Testis (tissue), 3 donors: ENCODE results near the gene VWA7. TPM values are rescaled to one million over a fixed set of nuclear protein-coding genes. Genes with fewer than 3 reads are reported as not detected.

ENCODE experiments used
- DNase-seq: peaks from one replicate; pipeline ENCODE4 v3.0.0-alpha.2; 2019
- H3K27ac ChIP-seq, 2 donors: fragments of 200-600 bp; sonication (generic); one replicate each; pipeline ENCODE4 v1.5.1; 2019
- H3K27me3 ChIP-seq: fragments of 200-600 bp; sonication (generic); one replicate; pipeline ENCODE4 v1.5.1; 2019
- H3K36me3 ChIP-seq: fragments of 200-600 bp; sonication (generic); one replicate; pipeline ENCODE4 v1.5.1; 2017; ENCODE audit warnings: low read depth; ENCODE audit errors: missing control alignments
- H3K4me1 ChIP-seq: fragments of 200-600 bp; sonication (generic); one replicate; pipeline ENCODE4 v1.5.1; 2019
- H3K4me3 ChIP-seq, 2 donors: fragments of 200-600 bp; sonication (generic); one replicate each; pipeline ENCODE4 v1.5.1; 2017 to 2019
- H3K9me3 ChIP-seq: fragments of 200-600 bp; sonication (generic); one replicate; pipeline ENCODE4 v1.5.1; 2017
- POLR2A ChIP-seq: fragments of 450-650 bp; IDR thresholded peaks from one replicate; pipeline ENCODE4 v1.6.1; 2017; ENCODE audit warnings: antibody characterized with exemption, mild to moderate bottlenecking, moderate library complexity
- whole genome bisulfite sequencing, 2 donors: methylation state at CpG; one replicate each; pipeline ENCODE4 v1.1.5; 2018; 5-methylcytosine and 5-hydroxymethylcytosine counted together
- intact Hi-C: fragments of 100-400 bp; cut with DNase I; formaldehyde crosslinking; loops from one replicate; pipeline ENCODE4 v1.15.1; 2023; ENCODE audit warnings: low total_unique reads
- polyA plus RNA-seq: library from polyadenylated mRNA; stranded (reverse); fragments of 350-450 nt; fragmentation: Illumina TruSeq; extraction: RNeasy Lipid Tissue Mini Kit (QIAGEN cat#74804); gene quantifications from one replicate; pipeline ENCODE4 v1.2.3, GENCODE V29; 2014; ENCODE audit warnings: low read depth, low replicate concordance; ENCODE audit not compliant: insufficient read depth
- total RNA-seq, 2 donors: library from RNA; depleted of rRNA; stranded (reverse); fragments of >200 nt; gene quantifications; one replicate each; pipeline ENCODE4 v1.2.3, GENCODE V29; 2016
- TF ChIP-seq, protein P1 (sequence below), 3 experiments: fragments of 450-650 bp in 2 of 3; fragments of 200-600 bp in 1 of 3; sonication (generic) in 1 of 3; IDR thresholded peaks; one replicate each; pipeline ENCODE4 v1.5.1; 2016 to 2019; ENCODE audit warnings: antibody characterized with exemption in 3 of 3, mild to moderate bottlenecking in 2 of 3, moderate library complexity in 1 of 3

The VWA7 gene
- total and polyA plus RNA-seq, 3 donors from 2014 or later, result 2.7 to 6.3 (median 3.1) TPM

GRCh38 chr6:31723980-31724691, 53.0 kb downstream of the VWA7 start:
- TF ChIP-seq, protein P1, sequence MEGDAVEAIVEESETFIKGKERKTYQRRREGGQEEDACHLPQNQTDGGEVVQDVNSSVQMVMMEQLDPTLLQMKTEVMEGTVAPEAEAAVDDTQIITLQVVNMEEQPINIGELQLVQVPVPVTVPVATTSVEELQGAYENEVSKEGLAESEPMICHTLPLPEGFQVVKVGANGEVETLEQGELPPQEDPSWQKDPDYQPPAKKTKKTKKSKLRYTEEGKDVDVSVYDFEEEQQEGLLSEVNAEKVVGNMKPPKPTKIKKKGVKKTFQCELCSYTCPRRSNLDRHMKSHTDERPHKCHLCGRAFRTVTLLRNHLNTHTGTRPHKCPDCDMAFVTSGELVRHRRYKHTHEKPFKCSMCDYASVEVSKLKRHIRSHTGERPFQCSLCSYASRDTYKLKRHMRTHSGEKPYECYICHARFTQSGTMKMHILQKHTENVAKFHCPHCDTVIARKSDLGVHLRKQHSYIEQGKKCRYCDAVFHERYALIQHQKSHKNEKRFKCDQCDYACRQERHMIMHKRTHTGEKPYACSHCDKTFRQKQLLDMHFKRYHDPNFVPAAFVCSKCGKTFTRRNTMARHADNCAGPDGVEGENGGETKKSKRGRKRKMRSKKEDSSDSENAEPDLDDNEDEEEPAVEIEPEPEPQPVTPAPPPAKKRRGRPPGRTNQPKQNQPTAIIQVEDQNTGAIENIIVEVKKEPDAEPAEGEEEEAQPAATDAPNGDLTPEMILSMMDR (IDR thresholded peaks at IDR 0.05), result no peak
- TF ChIP-seq POLR2A, result no peak

GRCh38 chr6:31723245-31723979, 53.7 kb downstream of the VWA7 start, which contains the start of gene MPIG6B:
Gene MPIG6B (plus strand): TSS chr6:31723373. CDS start chr6:31723384, 11 bp downstream.
- Histone ChIP-seq H3K9me3 (no peaks in the 10 kb centered on the region), H3K27me3 (no peaks in the 10 kb centered on the region), H3K4me1 (peaks cover 6% of the 10 kb centered on the region), H3K27ac (no peak within 1 kb of the TSS), H3K4me3 (no peak within 1 kb of the TSS), H3K36me3 (no peaks in the 10 kb centered on the region)
- no peak for TF ChIP-seq POLR2A
- TF ChIP-seq, protein P1 (IDR thresholded peaks at IDR 0.05), result no peak
- DNase-seq, result no peak
- WGBS, 2 donors, result 29 to 59% methylated on average over 26 to 46 of the region's 46 CpGs
- intact Hi-C loops, result no loop called here

More at GRCh38 chr6:31723980-31724691, 53.0 kb downstream of the VWA7 start:
- Histone ChIP-seq H3K27ac (no peak overlapping the region), H3K27me3 (no peaks in the 10 kb centered on the region), H3K4me3 (no peak overlapping the region), H3K9me3 (no peaks in the 10 kb centered on the region), H3K4me1 (peaks cover 6% of the 10 kb centered on the region), H3K36me3 (no peaks in the 10 kb centered on the region)
- 73 to 75% methylated on average over 18 to 25 of the region's 25 CpGs for WGBS, 2 donors
- intact Hi-C loops, result no loop called here
- DNase-seq, result no peak

- DNase-seq, result no peak
- Histone ChIP-seq H3K27me3 (no peaks in the 10 kb centered on the region), H3K4me3 (no peak overlapping the region), H3K27ac (no peak overlapping the region), H3K9me3 (no peaks in the 10 kb centered on the region), H3K4me1 (no peaks in the 10 kb centered on the region), H3K36me3 (no peaks in the 10 kb centered on the region)
- intact Hi-C loops, result no loop called here
- WGBS, 2 donors, result 97 to 100% methylated on average over 3 of the region's 3 CpGs
- TF ChIP-seq POLR2A, result no peak
- TF ChIP-seq, protein P1 (IDR thresholded peaks at IDR 0.05), result no peak
Measured at GRCh38 chr6:31722173-31722572, 55.0 kb downstream of the VWA7 start.

- intact Hi-C loops, result no loop called here
Measured at GRCh38 chr6:31721351-31722020, 55.6 kb downstream of the VWA7 start, which contains the start of gene LY6G6C. Gene LY6G6C (minus strand): TSS chr6:31721746. CDS start chr6:31721679, 67 bp downstream.

More at GRCh38 chr6:31721351-31722020, 55.6 kb downstream of the VWA7 start, which contains the start of gene LY6G6C:
- Histone ChIP-seq H3K27ac (no peak within 1 kb of the TSS), H3K27me3 (no peaks in the 10 kb centered on the region), H3K4me1 (no peaks in the 10 kb centered on the region), H3K36me3 (no peaks in the 10 kb centered on the region), H3K9me3 (no peaks in the 10 kb centered on the region), H3K4me3 (no peak within 1 kb of the TSS)
- 89 to 91% methylated on average over 4 of the region's 4 CpGs for WGBS, 2 donors
- no peak for DNase-seq
- no peak for TF ChIP-seq POLR2A
- TF ChIP-seq, protein P1 (IDR thresholded peaks at IDR 0.05), result no peak
